ENCODE measurements around the gene FIG4. TPM values are rescaled to one million over a fixed set of nuclear protein-coding genes. Genes with fewer than 3 reads are reported as not detected.

The FIG4 gene
- total RNA-seq, 1 experiment from 2014 or later: 15.7 TPM

- RAD21 ChIA-PET (ENCODE audit: low non-redundant PET in 1 of 2, low total read pairs in 2 of 2, uncharacterized antibody in 2 of 2, unreplicated experiment in 2 of 2): no interaction called here
- intact Hi-C loops (cut with micrococcal nuclease): no loop called here
- Histone ChIP-seq H2AFZ (ENCODE audit: low read depth, low read length, poor library complexity, severe bottlenecking) (no peak overlapping the region), H3K27me3 (ENCODE audit: insufficient read depth, low read length) (no peaks in the 10 kb centered on the region), H3K9ac (ENCODE audit: low read length) (no peak overlapping the region), H3K36me3 (ENCODE audit: control insufficient read depth in 1 of 2, insufficient read depth in 2 of 2, low read length in 2 of 2) (no peaks in the 10 kb centered on the region), H3K27ac (ENCODE audit: low read depth, low read length) (no peak overlapping the region), H3K9me3 (ENCODE audit: control insufficient read depth in 1 of 2, insufficient read depth in 1 of 2, low read depth in 1 of 2, low read length in 2 of 2) (no peaks in the 10 kb centered on the region), H3K4me2 (ENCODE audit: low read length) (no peak overlapping the region), H3K79me2 (ENCODE audit: insufficient read depth, low read length) (no peaks in the 10 kb centered on the region), H3K4me3 (replicated peaks in 1 of 2; ENCODE audit: low read depth in 1 of 2, low read length in 2 of 2) (no peak overlapping the region), H3K9me2 (ENCODE audit: insufficient read depth) (no peaks in the 10 kb centered on the region), H3K4me1 (ENCODE audit: control insufficient read depth in 1 of 2, insufficient read depth in 2 of 2, low read length in 2 of 2) (no peaks in the 10 kb centered on the region), H4K20me1 (ENCODE audit: insufficient read depth) (no peaks in the 10 kb centered on the region)
- no TSS peak for BruUV-seq (replicated peaks)
- POLR2A ChIA-PET: no interaction called here
- CTCF ChIA-PET: no interaction called here
- no peak for ATAC-seq
- TF ChIP-seq YY1 (IDR thresholded peaks at IDR 0.05; ENCODE audit: extremely low read depth, insufficient replicate concordance, low read depth, low read length): no peak
- DNase-seq (ENCODE audit: low read depth, low spot score): no peak
These were observed 19.4 kb upstream of the FIG4 start for GRCh38 chr6:109671733-109672132.

- DNase-seq (ENCODE audit: low read depth, low spot score) (no peak), ATAC-seq (no peak)
- no peak overlapping the region for H3K27ac ChIP-seq (ENCODE audit: low read depth, low read length)
- ChIA-PET RAD21 (ENCODE audit: low non-redundant PET in 1 of 2, low total read pairs in 2 of 2, uncharacterized antibody in 2 of 2, unreplicated experiment in 2 of 2) (no interaction called here), CTCF (no interaction called here), POLR2A (no interaction called here)
- no peak overlapping the region for H2AFZ ChIP-seq (ENCODE audit: low read depth, low read length, poor library complexity, severe bottlenecking)
- no peaks in the 10 kb centered on the region for H3K79me2 ChIP-seq (ENCODE audit: insufficient read depth, low read length)
- no peak for TF ChIP-seq JUND (IDR thresholded peaks at IDR 0.05)
- TF ChIP-seq ZBTB33 (IDR thresholded peaks at IDR 0.05; ENCODE audit: extremely low read depth, insufficient replicate concordance, low read length): no peak
- TF ChIP-seq SP1 (IDR thresholded peaks at IDR 0.05; ENCODE audit: low read depth): no peak
- no peak for TF ChIP-seq CBX3 (IDR thresholded peaks at IDR 0.05; ENCODE audit: low read depth)
- TF ChIP-seq EGR1 (IDR thresholded peaks at IDR 0.05; ENCODE audit: low read depth): no peak
- no peak for TF ChIP-seq CEBPB (IDR thresholded peaks at IDR 0.05; ENCODE audit: low read depth)
- TF ChIP-seq SIN3A (IDR thresholded peaks at IDR 0.05; ENCODE audit: low read depth): no peak
- no peak for TF ChIP-seq TCF7L2 (IDR thresholded peaks at IDR 0.05; ENCODE audit: borderline replicate concordance, extremely low read depth, insufficient read depth, insufficient read length)
- TF ChIP-seq, protein P1, sequence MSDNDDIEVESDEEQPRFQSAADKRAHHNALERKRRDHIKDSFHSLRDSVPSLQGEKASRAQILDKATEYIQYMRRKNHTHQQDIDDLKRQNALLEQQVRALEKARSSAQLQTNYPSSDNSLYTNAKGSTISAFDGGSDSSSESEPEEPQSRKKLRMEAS (IDR thresholded peaks at IDR 0.05): no peak
- no peak for TF ChIP-seq ZFX (IDR thresholded peaks at IDR 0.05)
- TF ChIP-seq REST (IDR thresholded peaks at IDR 0.05; ENCODE audit: low read depth): no peak
- no peak for TF ChIP-seq YY1 (IDR thresholded peaks at IDR 0.05; ENCODE audit: extremely low read depth, insufficient replicate concordance, low read depth, low read length)
- no peak for TF ChIP-seq EZH2 (IDR thresholded peaks at IDR 0.05)
- TF ChIP-seq ELF1 (IDR thresholded peaks at IDR 0.05; ENCODE audit: borderline replicate concordance, low read depth): no peak
- TF ChIP-seq FOSL1 (IDR thresholded peaks at IDR 0.05; ENCODE audit: low read depth): no peak
- no peak for TF ChIP-seq ATF3 (IDR thresholded peaks at IDR 0.05)
- no peak for TF ChIP-seq RAD21 (IDR thresholded peaks at IDR 0.05; ENCODE audit: low read depth)
- no peaks in the 10 kb centered on the region for H3K9me2 ChIP-seq (ENCODE audit: insufficient read depth)
- H3K4me1 ChIP-seq (ENCODE audit: control insufficient read depth in 1 of 2, insufficient read depth in 2 of 2, low read length in 2 of 2): no peaks in the 10 kb centered on the region
- H4K20me1 ChIP-seq (ENCODE audit: insufficient read depth): no peaks in the 10 kb centered on the region
- H3K9ac ChIP-seq (ENCODE audit: low read length): no peak overlapping the region
- H3K27me3 ChIP-seq (ENCODE audit: insufficient read depth, low read length): no peaks in the 10 kb centered on the region
- no peaks in the 10 kb centered on the region for H3K9me3 ChIP-seq (ENCODE audit: control insufficient read depth in 1 of 2, insufficient read depth in 1 of 2, low read depth in 1 of 2, low read length in 2 of 2)
- no peak overlapping the region for H3K4me2 ChIP-seq (ENCODE audit: low read length)
- no peaks in the 10 kb centered on the region for H3K36me3 ChIP-seq (ENCODE audit: control insufficient read depth in 1 of 2, insufficient read depth in 2 of 2, low read length in 2 of 2)
- intact Hi-C loops (cut with micrococcal nuclease): no loop called here
- no TSS peak for BruUV-seq (replicated peaks)
- no peak overlapping the region for H3K4me3 ChIP-seq (replicated peaks in 1 of 2; ENCODE audit: low read depth in 1 of 2, low read length in 2 of 2)
These were observed 18.9 kb upstream of the FIG4 start for GRCh38 chr6:109672175-109672574.

Measured in HCT116 (cell line).